Measurements from ENCODE around the gene LRMDA.

LRMDA gene

DNA sequence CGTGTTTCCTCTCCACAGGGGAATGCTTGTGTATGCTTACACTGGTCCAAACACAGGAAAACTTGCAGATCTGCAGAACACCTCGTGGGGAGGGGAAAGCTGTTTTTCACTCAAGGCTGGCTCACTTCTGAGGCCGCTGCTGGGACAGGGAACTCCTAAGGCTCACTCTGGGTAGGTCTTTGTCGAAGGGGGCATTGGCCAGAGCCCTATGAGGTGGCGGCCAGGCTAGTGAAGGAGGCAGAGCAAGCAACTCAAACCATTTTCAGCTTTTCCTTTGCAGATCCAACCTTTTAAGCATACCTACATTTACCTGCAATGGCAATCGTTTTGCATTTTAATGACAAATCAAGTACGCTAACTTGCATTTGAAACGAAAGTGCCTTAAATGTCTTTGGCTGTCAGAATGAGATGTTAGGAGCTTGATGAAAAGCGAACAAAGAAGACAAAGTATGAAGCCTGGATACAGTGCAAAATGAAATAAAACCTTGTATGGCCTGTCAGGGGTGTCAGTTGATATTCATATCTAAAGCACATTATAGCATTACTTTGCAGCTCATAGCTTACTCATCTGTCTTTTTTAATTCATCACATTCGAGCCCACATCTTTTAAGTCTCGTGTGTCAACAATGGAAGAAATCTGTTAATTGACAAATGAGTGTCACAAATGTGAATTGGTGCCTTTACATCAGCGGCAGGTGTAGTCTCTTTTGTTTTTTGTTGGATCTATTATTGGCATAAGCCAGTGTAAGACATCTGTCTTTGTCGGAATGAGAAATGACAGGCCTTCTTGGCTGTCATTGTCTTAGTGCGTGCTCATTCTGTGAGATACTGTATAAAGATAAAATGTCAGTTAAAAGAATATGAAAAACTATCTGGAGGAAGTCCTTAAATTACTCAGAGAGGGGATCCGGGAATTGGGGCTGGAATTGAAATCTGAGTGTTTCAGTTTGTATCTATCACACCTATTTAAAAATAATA lies 30.5 kb downstream of the LRMDA start:
- H3K27ac Mint-ChIP-seq: no peak overlapping the region
- H3K4me3 Mint-ChIP-seq: no peak overlapping the region
- no peaks in the 10 kb centered on the region for H3K36me3 Mint-ChIP-seq (ENCODE audit: low read depth)
- H3K4me1 Mint-ChIP-seq (ENCODE audit: low read depth): no peaks in the 10 kb centered on the region
- peaks cover 13% of the 10 kb centered on the region for H3K27me3 Mint-ChIP-seq (ENCODE audit: low read depth)
- H3K9me3 Mint-ChIP-seq: no peaks in the 10 kb centered on the region

DNA sequence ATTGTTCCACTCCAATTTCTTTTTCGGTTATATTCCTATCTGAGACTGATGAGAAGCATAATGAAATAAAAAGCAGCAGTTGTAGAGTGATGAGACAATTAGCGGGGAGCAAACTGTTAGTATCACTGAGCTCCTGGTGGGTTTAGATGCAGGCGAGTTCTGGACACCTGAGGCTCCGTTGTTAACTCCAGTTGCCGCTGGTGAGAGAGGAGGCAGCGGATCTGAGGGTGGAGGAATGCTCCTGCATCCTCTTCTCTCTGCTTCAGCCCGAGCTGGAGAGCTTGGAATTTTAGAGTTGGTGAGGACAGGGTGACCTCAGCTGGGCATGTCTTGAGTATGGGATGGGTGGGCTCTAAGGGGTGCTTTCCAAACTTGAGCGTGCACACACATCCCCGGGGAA lies 31.4 kb downstream of the LRMDA start:
- no peaks in the 10 kb centered on the region for H3K36me3 Mint-ChIP-seq (ENCODE audit: low read depth)
- H3K4me3 Mint-ChIP-seq: no peak overlapping the region
- H3K27ac Mint-ChIP-seq: no peak overlapping the region
- no peaks in the 10 kb centered on the region for H3K4me1 Mint-ChIP-seq (ENCODE audit: low read depth)
- no peaks in the 10 kb centered on the region for H3K9me3 Mint-ChIP-seq
- peaks cover 10% of the 10 kb centered on the region for H3K27me3 Mint-ChIP-seq (ENCODE audit: low read depth)

DNA sequence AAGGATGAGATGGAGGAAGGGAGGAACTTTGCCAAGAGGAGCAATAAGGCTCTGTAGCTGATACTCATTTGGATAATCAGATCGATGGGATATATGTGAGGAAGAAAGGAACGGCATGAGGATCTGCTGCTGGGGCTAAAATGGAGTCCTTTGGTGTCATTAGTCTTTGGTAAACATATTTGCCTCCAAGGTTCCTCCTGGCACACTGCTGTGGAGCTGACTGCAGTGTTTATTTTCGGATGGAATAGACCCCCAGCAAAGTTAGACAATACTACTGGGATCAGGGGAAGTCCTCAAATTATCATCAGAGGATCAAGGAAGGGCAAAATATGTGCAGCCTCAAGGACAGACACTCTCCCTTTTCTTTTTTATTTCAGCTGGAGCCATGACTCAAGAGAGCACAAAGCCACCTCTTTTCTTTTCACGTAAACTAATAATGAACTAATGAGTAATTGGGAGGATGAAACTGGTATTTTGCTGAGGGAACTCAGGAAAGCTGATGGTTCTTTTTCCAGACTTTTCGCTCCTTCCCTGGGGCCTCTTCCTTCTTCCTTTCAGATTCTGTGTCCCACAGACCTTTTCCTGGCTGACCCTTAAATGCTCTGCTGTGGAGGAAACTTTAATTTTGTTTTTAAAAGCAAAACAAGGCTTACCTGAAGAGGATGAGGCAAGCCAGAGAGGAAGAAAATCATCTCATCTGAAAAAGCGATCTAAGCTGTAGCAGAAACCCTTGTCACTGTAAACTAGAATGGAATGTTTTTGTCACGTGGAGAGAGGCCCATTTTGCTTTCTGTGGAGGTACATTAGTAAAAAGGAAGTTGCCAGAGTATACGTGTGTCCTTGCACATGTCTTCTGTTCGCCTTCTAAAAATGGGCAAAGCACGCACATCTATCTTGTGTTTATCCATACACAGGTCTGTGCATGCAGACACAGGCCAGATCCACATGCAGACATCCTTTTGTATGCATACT lies 33.3 kb downstream of the LRMDA start:
- H3K36me3 Mint-ChIP-seq (ENCODE audit: low read depth): no peaks in the 10 kb centered on the region
- no peak overlapping the region for H3K4me3 Mint-ChIP-seq
- H3K27me3 Mint-ChIP-seq (ENCODE audit: low read depth): no peaks in the 10 kb centered on the region
- H3K27ac Mint-ChIP-seq: no peak overlapping the region
- no peaks in the 10 kb centered on the region for H3K9me3 Mint-ChIP-seq
- no peaks in the 10 kb centered on the region for H3K4me1 Mint-ChIP-seq (ENCODE audit: low read depth)

DNA sequence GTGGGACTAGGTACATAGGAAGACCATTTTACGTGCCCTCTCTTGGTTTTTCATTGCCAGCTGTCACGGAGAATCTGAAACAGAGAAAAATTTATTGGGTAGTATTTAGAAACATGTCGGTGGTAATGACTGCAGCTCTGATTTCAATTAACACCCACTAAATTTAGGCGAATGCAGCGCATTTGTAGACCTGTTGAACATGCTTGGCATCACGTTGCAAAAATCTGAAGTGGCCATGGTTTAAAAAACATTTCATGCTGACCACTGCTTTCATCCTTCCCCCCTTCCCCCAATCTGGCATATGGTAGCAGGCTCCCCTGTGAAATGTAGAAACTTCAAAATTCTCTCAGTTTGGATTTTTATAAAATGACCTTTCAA lies 34.0 kb downstream of the LRMDA start:
- Mint-ChIP-seq H3K27me3 (ENCODE audit: low read depth) (no peaks in the 10 kb centered on the region), H3K9me3 (no peaks in the 10 kb centered on the region), H3K36me3 (ENCODE audit: low read depth) (no peaks in the 10 kb centered on the region), H3K4me1 (ENCODE audit: low read depth) (no peaks in the 10 kb centered on the region), H3K27ac (no peak overlapping the region), H3K4me3 (no peak overlapping the region)

DNA sequence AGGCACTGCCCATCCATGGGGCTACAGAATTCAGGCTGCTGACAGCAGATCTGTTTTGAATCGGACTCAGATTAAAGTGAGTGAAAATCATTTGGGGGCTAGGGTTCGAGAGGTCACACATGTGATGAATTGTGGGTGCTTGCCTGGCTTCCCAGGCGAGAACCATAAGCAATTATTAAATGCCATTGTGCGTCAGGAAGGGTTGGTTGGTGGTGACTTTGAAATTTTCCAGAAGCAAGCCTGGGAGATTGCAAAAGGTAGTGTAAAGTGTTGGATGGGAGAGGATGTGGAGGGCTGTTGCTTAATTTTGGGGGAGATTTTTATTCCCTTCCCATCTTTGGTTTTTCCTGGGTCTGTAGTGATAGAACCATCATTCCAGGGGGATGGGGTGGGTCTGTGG lies 34.6 kb downstream of the LRMDA start:
- H3K27me3 Mint-ChIP-seq (ENCODE audit: low read depth): no peaks in the 10 kb centered on the region
- no peaks in the 10 kb centered on the region for H3K36me3 Mint-ChIP-seq (ENCODE audit: low read depth)
- H3K9me3 Mint-ChIP-seq: no peaks in the 10 kb centered on the region
- no peak overlapping the region for H3K27ac Mint-ChIP-seq
- no peak overlapping the region for H3K4me3 Mint-ChIP-seq
- H3K4me1 Mint-ChIP-seq (ENCODE audit: low read depth): no peaks in the 10 kb centered on the region

DNA sequence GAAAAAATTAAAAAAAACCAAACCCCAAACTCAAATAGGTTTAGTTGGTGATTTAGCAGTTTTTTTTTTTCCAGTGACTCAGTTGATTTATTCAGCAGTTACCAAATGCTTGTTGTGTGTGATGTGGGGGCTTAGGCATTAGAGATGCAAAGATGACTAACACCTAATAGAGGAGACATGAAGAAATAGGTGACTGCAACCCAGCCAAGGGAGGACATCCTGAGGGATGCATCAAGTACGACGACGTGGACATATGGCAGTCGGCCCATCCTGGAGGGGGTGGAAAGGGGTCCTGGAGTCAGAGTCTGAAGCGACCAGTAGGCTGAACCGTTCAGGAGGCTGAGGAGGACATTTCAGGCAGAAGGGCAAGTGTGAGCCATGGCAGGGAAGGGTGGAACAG lies 35.5 kb downstream of the LRMDA start:
- Mint-ChIP-seq H3K4me3 (no peak overlapping the region), H3K27ac (no peak overlapping the region), H3K27me3 (ENCODE audit: low read depth) (peaks cover 1% of the 10 kb centered on the region), H3K9me3 (no peaks in the 10 kb centered on the region), H3K36me3 (ENCODE audit: low read depth) (no peaks in the 10 kb centered on the region), H3K4me1 (ENCODE audit: low read depth) (no peaks in the 10 kb centered on the region)

DNA sequence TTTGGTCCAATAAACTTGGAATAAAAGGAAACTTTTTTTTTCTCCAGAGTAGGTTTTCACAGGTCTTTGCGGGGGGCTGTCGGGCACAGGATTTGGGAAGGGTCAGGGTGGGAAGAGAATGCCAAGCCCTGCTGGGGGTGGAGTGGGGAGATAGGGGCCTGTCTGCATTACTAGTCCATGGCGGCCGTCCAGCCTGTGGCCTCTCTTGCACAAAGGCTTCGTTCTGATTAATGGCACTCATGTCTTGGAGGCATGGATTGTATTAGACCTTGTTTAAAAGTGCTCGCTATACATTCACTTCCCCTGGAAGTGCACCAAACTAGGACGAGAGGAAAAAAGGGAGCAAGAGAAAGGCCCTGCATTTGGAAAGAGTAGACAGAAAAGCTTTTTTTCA lies 37.2 kb downstream of the LRMDA start:
- no peak overlapping the region for H3K27ac Mint-ChIP-seq
- no peaks in the 10 kb centered on the region for H3K9me3 Mint-ChIP-seq
- H3K4me1 Mint-ChIP-seq (ENCODE audit: low read depth): no peaks in the 10 kb centered on the region
- peaks cover 4% of the 10 kb centered on the region for H3K27me3 Mint-ChIP-seq (ENCODE audit: low read depth)
- no peak overlapping the region for H3K4me3 Mint-ChIP-seq
- H3K36me3 Mint-ChIP-seq (ENCODE audit: low read depth): no peaks in the 10 kb centered on the region

DNA sequence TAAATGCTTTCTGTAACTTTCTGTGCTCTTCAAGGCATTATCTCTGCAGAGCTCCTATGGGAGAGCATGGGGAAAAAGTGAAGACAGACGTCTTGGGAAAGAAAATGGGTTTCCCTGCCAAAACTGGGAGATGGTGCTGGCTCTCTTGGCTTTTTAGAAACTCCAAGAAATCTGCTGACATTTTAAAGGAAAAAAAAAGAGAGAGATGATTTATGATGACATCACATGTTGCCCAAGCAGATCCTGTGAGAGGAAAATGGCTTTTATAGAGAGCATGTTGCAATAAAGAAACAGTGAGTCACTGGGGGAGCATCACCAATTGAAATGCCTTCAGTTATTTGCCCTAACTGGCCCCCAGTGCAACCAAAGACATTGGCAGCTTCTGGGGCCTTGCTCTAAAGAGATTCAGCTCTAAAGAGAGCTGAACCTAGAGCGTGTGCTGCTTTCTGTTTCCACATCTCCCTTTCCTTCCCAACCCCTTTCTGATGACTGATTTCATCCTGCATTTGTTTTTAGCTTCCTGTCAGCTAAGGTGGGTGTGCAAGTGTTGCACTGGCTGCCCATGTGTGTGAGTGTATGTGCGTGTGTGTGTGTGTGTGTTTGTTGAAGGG lies 37.7 kb downstream of the LRMDA start:
- H3K36me3 Mint-ChIP-seq (ENCODE audit: low read depth): no peaks in the 10 kb centered on the region
- no peak overlapping the region for H3K4me3 Mint-ChIP-seq
- no peaks in the 10 kb centered on the region for H3K4me1 Mint-ChIP-seq (ENCODE audit: low read depth)
- H3K27ac Mint-ChIP-seq: no peak overlapping the region
- peaks cover 4% of the 10 kb centered on the region for H3K27me3 Mint-ChIP-seq (ENCODE audit: low read depth)
- no peaks in the 10 kb centered on the region for H3K9me3 Mint-ChIP-seq

DNA sequence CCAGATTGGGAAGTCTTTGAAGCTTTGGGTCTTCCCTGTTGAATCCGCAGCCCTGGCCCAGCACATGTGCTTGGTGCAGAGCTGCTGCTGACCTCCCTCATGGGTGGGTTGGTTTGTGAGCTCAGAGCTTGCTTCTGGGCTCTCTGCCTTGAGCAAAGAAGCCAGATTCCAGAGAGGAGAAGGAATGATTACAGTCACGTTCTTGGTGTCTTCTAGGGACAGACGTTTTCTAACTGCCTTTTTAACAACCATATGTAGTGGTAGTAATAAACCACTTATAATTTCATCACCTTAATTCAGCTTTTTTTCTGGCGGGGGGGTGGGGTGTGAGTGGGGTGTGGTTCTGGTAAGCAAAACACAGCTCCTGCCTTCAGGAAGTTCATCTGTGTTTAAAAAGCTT lies 39.5 kb downstream of the LRMDA start:
- no peak overlapping the region for H3K27ac Mint-ChIP-seq
- no peak overlapping the region for H3K4me3 Mint-ChIP-seq
- H3K36me3 Mint-ChIP-seq (ENCODE audit: low read depth): no peaks in the 10 kb centered on the region
- H3K9me3 Mint-ChIP-seq: no peaks in the 10 kb centered on the region
- H3K4me1 Mint-ChIP-seq (ENCODE audit: low read depth): no peaks in the 10 kb centered on the region
- H3K27me3 Mint-ChIP-seq (ENCODE audit: low read depth): peaks cover 4% of the 10 kb centered on the region

DNA sequence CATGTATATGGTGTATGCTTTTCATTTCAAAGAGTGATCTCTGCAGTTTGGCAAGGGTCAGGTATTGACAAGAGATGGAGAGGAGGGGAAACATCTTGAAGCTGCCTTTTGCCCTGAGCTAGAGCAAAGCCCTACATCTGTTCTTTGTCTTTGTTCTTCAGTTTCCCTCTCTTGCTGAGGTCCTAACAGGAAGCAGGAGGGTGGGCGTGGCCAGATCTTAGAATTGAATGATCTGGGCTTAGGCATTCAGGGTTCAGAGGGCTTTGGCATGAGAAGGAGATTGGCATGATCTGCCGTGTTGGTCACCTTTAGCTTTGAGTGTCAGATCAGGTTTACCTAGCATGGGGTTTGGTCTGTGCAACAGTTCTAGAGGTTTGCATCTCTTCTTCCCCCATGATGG lies 41.3 kb downstream of the LRMDA start:
- no peak overlapping the region for H3K4me3 Mint-ChIP-seq
- H3K27ac Mint-ChIP-seq: no peak overlapping the region
- H3K9me3 Mint-ChIP-seq: no peaks in the 10 kb centered on the region
- H3K27me3 Mint-ChIP-seq (ENCODE audit: low read depth): peaks cover 4% of the 10 kb centered on the region
- no peaks in the 10 kb centered on the region for H3K36me3 Mint-ChIP-seq (ENCODE audit: low read depth)
- H3K4me1 Mint-ChIP-seq (ENCODE audit: low read depth): no peaks in the 10 kb centered on the region

DNA sequence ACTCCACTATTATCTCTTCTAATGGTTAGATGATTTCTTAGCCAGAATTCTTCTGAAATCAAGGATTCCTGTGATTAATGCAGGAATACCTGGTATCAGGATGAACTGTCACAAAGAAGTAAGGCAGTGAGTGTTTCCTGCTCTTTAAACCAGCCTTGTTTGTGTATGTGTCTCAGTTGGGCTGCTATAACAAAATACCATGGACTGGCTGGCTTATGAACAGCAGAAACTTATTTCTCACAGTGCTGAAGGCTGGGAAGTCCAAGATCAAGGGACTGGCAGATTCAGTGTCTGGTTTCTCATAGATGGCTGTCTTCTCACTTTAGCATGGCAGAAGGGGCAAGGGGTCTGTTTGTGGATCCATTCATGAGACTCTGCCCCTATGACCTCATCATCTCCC lies 42.7 kb downstream of the LRMDA start:
- Mint-ChIP-seq H3K4me3 (no peak overlapping the region), H3K4me1 (ENCODE audit: low read depth) (no peaks in the 10 kb centered on the region), H3K27me3 (ENCODE audit: low read depth) (peaks cover 4% of the 10 kb centered on the region), H3K27ac (no peak overlapping the region), H3K9me3 (no peaks in the 10 kb centered on the region), H3K36me3 (ENCODE audit: low read depth) (no peaks in the 10 kb centered on the region)

DNA sequence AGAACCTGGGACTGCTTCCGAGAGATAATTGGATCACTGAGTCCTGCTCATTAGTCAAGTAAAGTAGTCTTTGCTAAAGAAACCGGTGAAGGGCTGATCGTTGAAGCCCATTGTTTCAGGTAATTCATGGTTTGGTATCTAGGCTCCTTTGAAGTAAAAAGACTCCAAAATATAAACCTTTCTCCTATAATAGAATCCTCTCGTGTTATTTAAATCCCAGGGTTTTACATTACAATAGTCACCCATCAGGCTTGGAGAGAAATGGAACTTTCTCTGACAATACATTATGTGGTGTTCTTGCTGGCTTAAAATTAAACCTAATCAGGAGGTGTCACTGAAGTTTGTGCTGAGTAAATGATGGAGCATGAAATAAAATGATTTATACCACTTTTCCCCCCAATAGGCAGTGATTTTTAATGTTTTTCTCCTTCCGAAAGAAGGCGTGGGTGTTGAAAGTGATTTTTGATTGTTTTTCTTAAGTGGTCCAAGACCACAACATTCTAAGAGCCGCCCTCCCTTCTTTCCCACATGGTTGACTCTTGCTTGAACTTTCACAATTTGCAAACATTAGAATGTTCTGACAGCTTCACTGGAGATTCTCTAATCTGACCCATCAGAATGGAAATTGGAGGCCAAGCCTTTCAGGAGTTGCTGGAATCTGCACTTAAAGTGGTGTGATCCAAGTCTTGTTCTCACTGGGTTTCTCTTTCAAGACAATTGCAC lies 44.2 kb downstream of the LRMDA start:
- no peaks in the 10 kb centered on the region for H3K36me3 Mint-ChIP-seq (ENCODE audit: low read depth)
- no peaks in the 10 kb centered on the region for H3K4me1 Mint-ChIP-seq (ENCODE audit: low read depth)
- H3K27ac Mint-ChIP-seq: no peak overlapping the region
- H3K4me3 Mint-ChIP-seq: no peak overlapping the region
- H3K27me3 Mint-ChIP-seq (ENCODE audit: low read depth): peaks cover 4% of the 10 kb centered on the region
- H3K9me3 Mint-ChIP-seq: no peaks in the 10 kb centered on the region

DNA sequence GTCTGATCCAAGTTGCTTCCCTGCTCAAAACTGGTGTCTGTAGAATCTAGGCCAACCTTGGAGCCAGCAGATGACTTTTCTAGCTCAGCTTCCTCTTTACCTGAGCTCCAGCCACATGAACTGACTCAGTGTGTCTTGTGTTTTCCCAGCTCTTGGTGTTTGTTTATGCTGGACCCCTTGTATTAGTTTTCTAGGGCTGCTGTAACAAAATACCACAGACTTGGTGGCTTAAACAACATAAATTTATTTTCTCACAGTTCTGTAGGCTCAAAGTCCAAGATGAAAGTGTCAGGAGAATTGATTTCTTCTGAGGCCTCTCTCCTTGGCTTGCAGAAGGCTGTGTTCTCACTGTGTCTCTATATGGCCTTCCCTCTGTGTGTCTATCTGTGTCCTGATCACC lies 45.1 kb downstream of the LRMDA start:
- H3K9me3 Mint-ChIP-seq: no peaks in the 10 kb centered on the region
- no peaks in the 10 kb centered on the region for H3K4me1 Mint-ChIP-seq (ENCODE audit: low read depth)
- no peaks in the 10 kb centered on the region for H3K36me3 Mint-ChIP-seq (ENCODE audit: low read depth)
- no peak overlapping the region for H3K4me3 Mint-ChIP-seq
- peaks cover 4% of the 10 kb centered on the region for H3K27me3 Mint-ChIP-seq (ENCODE audit: low read depth)
- H3K27ac Mint-ChIP-seq: no peak overlapping the region

DNA sequence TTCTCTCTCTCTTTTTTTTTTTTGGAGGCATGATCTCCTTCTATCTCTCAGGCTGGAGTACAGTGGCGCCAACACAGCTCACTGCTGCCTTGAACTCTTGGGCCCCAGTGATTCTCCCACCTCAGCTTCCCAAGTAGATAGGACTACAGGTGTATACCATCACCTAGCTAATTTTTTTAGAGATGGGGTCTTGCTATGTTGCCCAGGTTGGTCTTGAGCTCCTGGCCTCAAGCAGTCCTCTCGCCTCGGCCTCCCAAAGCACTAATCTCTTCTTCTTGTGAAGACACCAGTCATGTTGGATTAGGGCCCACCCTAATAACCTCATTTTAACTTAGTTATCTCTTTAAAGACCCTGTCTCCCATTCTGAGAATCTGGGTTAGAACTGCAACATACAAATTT lies 45.6 kb downstream of the LRMDA start:
- peaks cover 2% of the 10 kb centered on the region for H3K27me3 Mint-ChIP-seq (ENCODE audit: low read depth)
- no peak overlapping the region for H3K27ac Mint-ChIP-seq
- no peak overlapping the region for H3K4me3 Mint-ChIP-seq

More for the DNA sequence above, 45.6 kb downstream of the LRMDA start:
- Mint-ChIP-seq H3K9me3 (no peaks in the 10 kb centered on the region), H3K36me3 (ENCODE audit: low read depth) (no peaks in the 10 kb centered on the region), H3K4me1 (ENCODE audit: low read depth) (no peaks in the 10 kb centered on the region)

Data from T-helper 1 cell treated with Interleukin-12 subunit alpha and Interleukin-12 subunit beta and Interleukin-4 antibody, amounts not matched to agents 30 μg/mL and 1 μg/mL, for 36 hours (primary cell).